GM12873 (cell line): ENCODE results near the gene CEP89.

Experiments used
- CTCF ChIP-seq: IDR thresholded peaks from 2 replicates; pipeline ENCODE4 v1.5.1; 2012; ENCODE audit warnings: low read depth, mild to moderate bottlenecking, moderate library complexity, low read length, control low read depth; ENCODE audit not compliant: insufficient read depth; ENCODE audit errors: missing control alignments

The CEP89 gene

GRCh38 chr19:32866061-32866460 is 105.7 kb downstream of the CEP89 start:
- no peak for TF ChIP-seq CTCF

- TF ChIP-seq CTCF, result no peak
Observed at GRCh38 chr19:32865326-32865725, 106.4 kb downstream of the CEP89 start.

- TF ChIP-seq CTCF, result no peak
Observed at GRCh38 chr19:32864318-32865007, 107.3 kb downstream of the CEP89 start.

GRCh38 chr19:32863841-32864240 is 107.9 kb downstream of the CEP89 start:
- no peak for TF ChIP-seq CTCF

- no peak for TF ChIP-seq CTCF
Observed at GRCh38 chr19:32863301-32863700, 108.5 kb downstream of the CEP89 start.

GRCh38 chr19:32862741-32863140 is 109.0 kb downstream of the CEP89 start:
- no peak for TF ChIP-seq CTCF

- TF ChIP-seq CTCF, result no peak
Observed at GRCh38 chr19:32862173-32862572, 109.6 kb downstream of the CEP89 start.

- no peak for TF ChIP-seq CTCF
Observed at GRCh38 chr19:32861596-32861995, 110.2 kb downstream of the CEP89 start.
